ENCODE data around the gene OR2T34. TPM values are rescaled to one million over a fixed set of nuclear protein-coding genes. Genes with fewer than 3 reads are reported as not detected.
"Not testable (repeated sequence)": the region's sequence is repeated elsewhere in the genome, so short reads cannot be mapped to it uniquely, and the experiment has no call there.

The OR2T34 gene
- total RNA-seq = not detected in 2 replicates

DNA sequence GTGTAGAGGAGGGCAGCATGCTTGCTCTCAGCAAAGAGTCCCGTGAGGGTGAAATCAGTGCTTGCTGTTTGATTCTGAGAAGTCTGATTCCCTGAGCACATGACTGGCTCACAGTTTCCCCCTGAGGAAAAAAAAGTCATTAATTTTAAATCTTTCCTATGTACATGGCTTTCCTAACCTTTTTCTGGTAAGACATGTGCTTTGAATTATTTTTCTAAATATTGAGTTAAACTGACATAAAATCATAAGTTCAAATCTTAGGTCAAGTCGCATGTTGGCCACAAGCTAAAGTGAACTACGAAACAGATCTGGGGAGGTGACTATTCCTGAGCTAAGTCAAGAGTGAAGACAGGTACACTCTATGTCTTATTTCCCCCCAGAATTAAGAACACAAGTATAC lies at the start of gene OR2T34:
Gene OR2T34, minus strand, starts transcription at position 101 of the 400 bp plus-strand sequence. Its CDS starts 0 bp downstream, at position 101.
- peak; percentile 91 for FAIRE-seq
- not testable (repeated sequence) for H3K4me3 ChIP-seq (ENCODE audit: low read depth, low read length); H3K27me3 ChIP-seq (ENCODE audit: control insufficient read depth, insufficient read depth, low read length); DNase-seq (ENCODE audit: low read depth); H3K36me3 ChIP-seq (ENCODE audit: control insufficient read depth, insufficient read depth, low read length)

- peak; percentile 28 for TF ChIP-seq CTCF (IDR thresholded peaks at IDR 0.05; ENCODE audit: insufficient read depth, low read length, severe bottlenecking)
- H3K27me3 ChIP-seq (ENCODE audit: control insufficient read depth, insufficient read depth, low read length) = no peaks in the 10 kb centered on the region
- DNase-seq (ENCODE audit: low read depth) (peak; percentile 28), FAIRE-seq (no peak)
- no peaks in the 10 kb centered on the region for H3K36me3 ChIP-seq (ENCODE audit: control insufficient read depth, insufficient read depth, low read length)
- H3K4me3 ChIP-seq (ENCODE audit: low read depth, low read length) = no peak overlapping the region
Observed at GRCh38 chr1:248622570-248623001, 48.0 kb upstream of the OR2T34 start.

DNA sequence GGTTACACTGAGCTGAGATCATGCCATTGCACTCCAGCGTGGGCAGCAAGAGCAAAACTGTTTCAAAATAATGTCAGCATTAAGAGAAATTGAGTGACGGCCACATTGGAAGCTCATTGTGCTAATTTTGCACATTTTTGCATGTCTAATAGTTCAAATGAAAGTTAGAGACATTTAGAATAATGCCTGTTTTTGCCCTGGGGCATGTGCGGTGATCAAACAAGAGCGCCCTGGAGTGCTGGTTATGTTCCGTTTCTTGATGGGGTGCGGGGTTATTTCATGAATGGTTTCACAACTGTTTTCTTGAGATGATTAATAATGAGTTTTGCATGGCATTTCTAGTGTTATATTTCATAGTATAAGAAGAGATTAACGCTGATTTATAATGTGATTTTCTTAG lies 47.2 kb upstream of the OR2T34 start:
- H3K4me3 ChIP-seq (ENCODE audit: low read depth, low read length) = no peak overlapping the region
- TF ChIP-seq CTCF (IDR thresholded peaks at IDR 0.05; ENCODE audit: insufficient read depth, low read length, severe bottlenecking) = no peak
- H3K27me3 ChIP-seq (ENCODE audit: control insufficient read depth, insufficient read depth, low read length) = no peaks in the 10 kb centered on the region
- FAIRE-seq (no peak), DNase-seq (ENCODE audit: low read depth) (no peak)
- no peaks in the 10 kb centered on the region for H3K36me3 ChIP-seq (ENCODE audit: control insufficient read depth, insufficient read depth, low read length)

- H3K4me3 ChIP-seq (ENCODE audit: low read depth, low read length) = no peak overlapping the region
Observed at GRCh38 chr1:248618878-248619277, 44.3 kb upstream of the OR2T34 start.

DNA sequence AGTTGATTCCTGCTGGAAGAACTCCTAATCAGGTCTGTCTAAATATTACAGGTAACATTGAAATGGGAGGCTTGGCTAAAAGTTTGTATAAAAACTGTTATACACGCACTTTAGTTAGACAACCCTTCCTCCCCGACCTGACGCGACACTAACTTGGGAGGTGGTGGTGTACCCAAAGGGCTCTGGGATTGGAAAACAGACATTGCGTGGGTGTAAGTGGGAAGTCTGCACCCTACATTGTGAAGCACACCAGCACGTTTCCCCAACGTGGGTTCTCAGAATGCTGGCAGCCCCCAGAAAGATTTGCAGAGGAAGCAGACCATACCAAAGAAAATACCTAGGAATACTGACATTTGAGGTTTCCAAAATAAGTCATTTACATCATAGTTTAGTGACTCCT lies 43.6 kb upstream of the OR2T34 start:
- no peak for FAIRE-seq
- no peaks in the 10 kb centered on the region for H3K36me3 ChIP-seq (ENCODE audit: control insufficient read depth, insufficient read depth, low read length)
- H3K4me3 ChIP-seq (ENCODE audit: low read depth, low read length) = no peak overlapping the region
- no peaks in the 10 kb centered on the region for H3K27me3 ChIP-seq (ENCODE audit: control insufficient read depth, insufficient read depth, low read length)
- TF ChIP-seq CTCF (IDR thresholded peaks at IDR 0.05; ENCODE audit: insufficient read depth, low read length, severe bottlenecking) = no peak
- no peak for DNase-seq (ENCODE audit: low read depth)

More at GRCh38 chr1:248618878-248619277, 44.3 kb upstream of the OR2T34 start:
- DNase-seq (ENCODE audit: low read depth) (peak; percentile 37), FAIRE-seq (no peak)
- TF ChIP-seq CTCF (IDR thresholded peaks at IDR 0.05; ENCODE audit: insufficient read depth, low read length, severe bottlenecking) = peak; percentile 44
- H3K36me3 ChIP-seq (ENCODE audit: control insufficient read depth, insufficient read depth, low read length) = no peaks in the 10 kb centered on the region
- no peaks in the 10 kb centered on the region for H3K27me3 ChIP-seq (ENCODE audit: control insufficient read depth, insufficient read depth, low read length)

- Histone ChIP-seq H3K27me3 (ENCODE audit: control insufficient read depth, insufficient read depth, low read length) (no peaks in the 10 kb centered on the region), H3K36me3 (ENCODE audit: control insufficient read depth, insufficient read depth, low read length) (no peaks in the 10 kb centered on the region), H3K4me3 (ENCODE audit: low read depth, low read length) (no peak overlapping the region)
- no peak for TF ChIP-seq CTCF (IDR thresholded peaks at IDR 0.05; ENCODE audit: insufficient read depth, low read length, severe bottlenecking)
- FAIRE-seq = no peak
- no peak for DNase-seq (ENCODE audit: low read depth)
Observed at GRCh38 chr1:248613742-248614141, 39.2 kb upstream of the OR2T34 start.
